Fibroblast of the conjunctiva (primary cell): ENCODE measurements around the gene UVRAG.

Experiments
- DNase-seq: peaks from one replicate; pipeline ENCODE4 v3.0.0-alpha.2; 2010; ENCODE audit warnings: low read depth

UVRAG gene

GRCh38 chr11:75809991-75810390, 5.0 kb upstream of the UVRAG start:
- DNase-seq = no peak

GRCh38 chr11:75810637-75811390, 4.2 kb upstream of the UVRAG start:
- no peak for DNase-seq

DNA sequence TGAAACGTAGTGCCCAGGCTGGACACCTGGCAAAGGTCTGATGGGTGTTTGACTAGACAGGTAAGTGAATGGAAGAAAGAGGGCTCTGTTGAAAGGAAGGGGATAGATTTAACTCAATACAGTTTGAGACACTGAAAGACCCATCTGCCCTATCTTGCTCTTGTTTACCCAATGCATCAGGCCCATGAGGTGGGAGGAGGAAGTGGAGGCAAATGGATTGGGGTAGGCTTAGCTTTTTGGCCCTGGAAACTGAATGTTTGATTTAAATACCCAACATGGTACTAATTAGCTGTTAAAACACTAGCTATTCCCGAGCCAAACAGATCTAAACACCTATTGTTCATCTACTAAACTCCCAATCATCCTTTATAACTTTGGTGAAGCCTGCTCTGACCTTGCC, 3.5 kb upstream of the UVRAG start:
- no peak for DNase-seq

- DNase-seq = no peak
Measured at GRCh38 chr11:75812542-75813040, 2.4 kb upstream of the UVRAG start.

- no peak for DNase-seq
Measured at GRCh38 chr11:75813124-75813523, 1.9 kb upstream of the UVRAG start.

GRCh38 chr11:75813622-75814039, 1.4 kb upstream of the UVRAG start:
- DNase-seq = no peak

DNA sequence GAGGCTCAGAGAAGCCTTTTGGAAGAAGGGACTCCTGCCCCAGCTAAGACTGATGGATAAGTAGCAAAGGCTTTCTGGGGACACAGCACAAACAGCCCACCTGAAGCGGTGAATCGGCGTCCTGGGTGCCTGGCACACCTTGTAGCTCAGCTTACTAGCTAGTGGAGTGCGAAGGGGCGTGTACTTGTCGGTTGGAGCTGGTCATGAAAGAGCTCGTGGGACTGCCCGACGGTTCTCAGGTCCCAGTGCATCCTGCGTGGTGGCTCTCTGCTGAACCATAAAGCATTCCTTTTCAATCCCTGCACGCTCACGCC, 690 bp upstream of the UVRAG start:
- DNase-seq = no peak

- DNase-seq = no peak
Measured at GRCh38 chr11:75815345-75816168, 547 bp downstream of the UVRAG start.

DNA sequence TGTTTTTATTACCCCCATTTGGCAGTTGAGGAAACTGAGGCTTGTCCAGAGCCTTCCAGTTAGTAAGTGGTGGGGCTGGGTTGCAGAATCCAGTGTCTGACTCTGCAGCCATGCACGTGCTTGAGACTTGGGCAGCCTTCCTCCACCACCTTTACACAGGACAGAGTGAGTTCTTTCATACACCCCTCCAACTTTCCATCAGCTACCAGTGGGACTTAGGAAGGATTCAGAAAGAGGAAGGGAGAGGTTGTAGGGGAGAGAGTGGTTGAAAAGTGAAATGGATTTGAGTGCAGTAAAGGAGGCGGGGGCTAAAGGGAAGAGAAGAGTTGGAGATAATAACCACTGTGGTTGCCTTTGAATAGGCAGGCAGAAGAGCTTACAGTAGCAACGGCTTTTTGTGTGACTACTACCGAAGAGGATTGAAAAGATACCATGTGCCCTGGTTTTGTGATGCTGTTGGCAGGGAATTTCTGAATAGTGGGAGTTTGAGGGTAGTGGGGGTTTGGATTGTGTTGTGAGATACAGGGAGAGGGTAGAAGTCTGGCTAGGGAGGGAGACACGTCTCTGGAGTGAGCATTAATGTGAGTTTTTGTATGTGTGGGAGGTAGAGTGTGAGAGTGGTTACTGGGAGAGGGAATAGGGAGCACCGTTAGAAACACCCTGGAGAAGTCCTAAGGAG, 1.7 kb downstream of the UVRAG start:
- no peak for DNase-seq

DNA sequence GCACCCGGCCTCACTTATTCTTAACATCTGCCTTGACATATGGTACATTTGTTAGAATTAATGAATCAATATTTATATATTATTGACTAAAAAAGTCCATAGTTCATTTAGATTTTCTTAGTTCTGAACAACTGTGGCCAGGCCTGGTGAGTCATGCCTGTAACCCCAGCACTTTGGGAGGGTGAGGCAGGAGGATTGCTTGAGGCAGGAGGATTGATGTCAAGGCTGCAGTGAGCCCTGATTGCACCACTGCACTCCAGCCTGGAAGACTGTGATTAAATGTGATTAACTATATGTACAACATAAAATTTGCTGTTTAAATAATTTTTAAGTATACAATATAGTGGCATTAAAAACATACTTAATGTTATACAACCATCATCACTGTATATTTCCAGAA, 5.6 kb downstream of the UVRAG start:
- DNase-seq = no peak

GRCh38 chr11:75821202-75821601, 6.2 kb downstream of the UVRAG start:
- DNase-seq = no peak

GRCh38 chr11:75822541-75822940, 7.5 kb downstream of the UVRAG start:
- no peak for DNase-seq

- DNase-seq = no peak
Measured at GRCh38 chr11:75823415-75823814, 8.4 kb downstream of the UVRAG start.

DNA sequence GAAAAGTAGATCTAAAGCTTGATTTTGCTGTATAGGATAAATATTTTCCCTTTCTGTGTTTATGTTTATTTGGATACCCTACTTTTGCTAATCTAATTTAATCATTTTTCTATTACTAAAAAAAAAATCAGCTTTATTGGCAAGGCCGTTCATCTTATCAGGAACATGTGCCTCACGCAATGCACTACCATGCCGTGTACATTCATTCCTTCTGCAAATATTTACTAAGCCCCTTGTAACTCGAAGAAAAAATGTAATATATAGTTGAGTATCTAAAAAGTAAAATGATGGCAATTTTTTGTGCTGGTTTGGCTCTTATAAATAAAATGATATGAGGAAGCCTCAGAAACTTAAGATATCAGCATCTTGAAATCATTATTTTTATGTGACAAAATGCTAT, 8.9 kb downstream of the UVRAG start:
- no peak for DNase-seq

GRCh38 chr11:75826461-75827230, 11.6 kb downstream of the UVRAG start:
- DNase-seq = no peak

- DNase-seq = no peak
Measured at GRCh38 chr11:75827562-75827961, 12.6 kb downstream of the UVRAG start.

GRCh38 chr11:75831915-75832502, 17.0 kb downstream of the UVRAG start:
- no peak for DNase-seq

GRCh38 chr11:75834728-75835127, 19.7 kb downstream of the UVRAG start:
- DNase-seq = no peak

- no peak for DNase-seq
Measured at GRCh38 chr11:75836417-75836816, 21.4 kb downstream of the UVRAG start.

DNA sequence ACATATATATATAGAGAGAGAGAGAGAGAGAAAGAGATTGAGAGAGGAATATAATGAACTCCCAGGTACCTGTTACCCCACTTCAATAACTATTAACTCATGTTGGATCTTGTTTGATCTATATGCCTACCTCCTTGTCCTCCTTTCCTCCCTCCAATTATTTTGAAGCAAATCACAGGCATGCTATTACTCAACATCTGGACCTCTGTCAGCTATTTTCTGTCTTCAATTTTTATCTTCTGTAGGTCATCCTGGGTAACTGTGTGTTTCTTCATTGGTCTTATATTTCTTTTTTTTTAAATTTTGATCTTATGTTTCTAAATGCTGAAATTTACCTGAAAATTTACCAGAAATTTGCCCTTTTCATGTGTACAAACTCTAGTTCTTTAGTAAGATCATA, 24.8 kb downstream of the UVRAG start:
- DNase-seq = no peak

- no peak for DNase-seq
Measured at GRCh38 chr11:75840522-75840921, 25.5 kb downstream of the UVRAG start.

DNA sequence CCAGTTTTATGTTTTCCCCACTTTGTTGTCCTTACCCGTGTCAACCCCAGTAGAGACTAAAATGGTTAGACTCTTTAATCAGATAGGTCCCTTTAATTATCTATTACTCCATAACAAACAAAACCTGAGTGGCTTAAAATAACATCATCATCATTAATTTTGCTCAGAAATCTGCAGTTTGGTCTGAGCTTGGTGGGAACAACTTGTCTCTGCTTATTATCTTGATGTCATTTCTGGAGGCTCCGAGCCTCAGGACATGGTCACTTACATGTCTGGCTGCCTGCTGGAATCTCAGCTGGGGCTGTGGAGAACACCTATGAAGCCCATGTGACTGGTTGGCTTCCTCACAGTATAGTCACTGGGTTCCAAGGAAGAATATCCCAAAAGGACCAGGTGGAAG, 26.7 kb downstream of the UVRAG start:
- DNase-seq = no peak
